Measurements from ENCODE around the gene RNF32. TPM values are rescaled to one million over a fixed set of nuclear protein-coding genes. Genes with fewer than 3 reads are reported as not detected.

RNF32 gene
- polyA plus RNA-seq, 3 donors: 0.03 to 0.13 TPM; not detected in 1

DNA sequence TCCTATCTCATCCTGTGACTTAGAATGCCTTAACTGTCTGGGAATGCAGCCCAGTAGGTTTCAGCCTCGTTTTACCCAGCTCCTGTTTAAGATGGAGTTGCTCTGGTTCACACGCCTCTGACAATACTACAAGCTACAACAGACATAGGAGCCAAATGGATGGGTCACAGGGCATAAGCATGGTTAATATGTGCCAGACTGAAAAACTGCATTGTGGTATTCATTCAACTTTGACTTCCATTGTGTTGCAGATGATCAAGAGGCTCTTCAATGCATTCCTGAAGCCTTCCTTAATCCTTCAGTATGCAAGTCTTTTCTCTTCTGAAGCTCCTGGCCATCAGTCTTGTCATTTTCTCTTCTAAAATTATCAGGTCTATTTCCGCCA, 20.3 kb upstream of the RNF32 start:
- H3K4me1 Mint-ChIP-seq: peaks cover 2% of the 10 kb centered on the region
- H3K4me3 Mint-ChIP-seq: peak overlapping the region in 1 of 2 donors; percentile 17
- no peaks in the 10 kb centered on the region for H3K79me2 ChIP-seq (ENCODE audit: insufficient read depth, low read length)
- peaks cover 0 to 11% of the 10 kb centered on the region in 2 donors for H3K9me3 ChIP-seq (replicated peaks in 1 of 2; ENCODE audit: control insufficient read depth in 1 of 2, insufficient read depth in 1 of 2, low read length in 2 of 2)
- peaks cover 0 to 22% (median 6%) of the 10 kb centered on the region in 7 donors for H3K9me3 Mint-ChIP-seq
- H3K9ac ChIP-seq (ENCODE audit: insufficient read depth, low read length, poor library complexity, severe bottlenecking): no peak overlapping the region
- H3K4me2 ChIP-seq (replicated peaks; ENCODE audit: extremely low read depth, low read length, poor library complexity, severe bottlenecking): no peak overlapping the region
- no peaks in the 10 kb centered on the region for H3K4me1 ChIP-seq (ENCODE audit: control insufficient read depth in 1 of 2, insufficient read depth in 2 of 2, low read length in 2 of 2)
- H2AFZ ChIP-seq (ENCODE audit: insufficient read depth, low read depth, low read length, poor library complexity, severe bottlenecking): no peak overlapping the region
- no peak overlapping the region for H3K27ac Mint-ChIP-seq
- 100% methylated on average over 1 of the region's 3 CpGs for whole genome bisulfite sequencing (ENCODE audit: insufficient coverage)
- H3K27ac ChIP-seq (ENCODE audit: low read depth in 1 of 2, low read length in 2 of 2): no peak overlapping the region
- no peaks in the 10 kb centered on the region for H4K20me1 ChIP-seq (ENCODE audit: insufficient read depth, low read length)
- TF ChIP-seq, protein P1, sequence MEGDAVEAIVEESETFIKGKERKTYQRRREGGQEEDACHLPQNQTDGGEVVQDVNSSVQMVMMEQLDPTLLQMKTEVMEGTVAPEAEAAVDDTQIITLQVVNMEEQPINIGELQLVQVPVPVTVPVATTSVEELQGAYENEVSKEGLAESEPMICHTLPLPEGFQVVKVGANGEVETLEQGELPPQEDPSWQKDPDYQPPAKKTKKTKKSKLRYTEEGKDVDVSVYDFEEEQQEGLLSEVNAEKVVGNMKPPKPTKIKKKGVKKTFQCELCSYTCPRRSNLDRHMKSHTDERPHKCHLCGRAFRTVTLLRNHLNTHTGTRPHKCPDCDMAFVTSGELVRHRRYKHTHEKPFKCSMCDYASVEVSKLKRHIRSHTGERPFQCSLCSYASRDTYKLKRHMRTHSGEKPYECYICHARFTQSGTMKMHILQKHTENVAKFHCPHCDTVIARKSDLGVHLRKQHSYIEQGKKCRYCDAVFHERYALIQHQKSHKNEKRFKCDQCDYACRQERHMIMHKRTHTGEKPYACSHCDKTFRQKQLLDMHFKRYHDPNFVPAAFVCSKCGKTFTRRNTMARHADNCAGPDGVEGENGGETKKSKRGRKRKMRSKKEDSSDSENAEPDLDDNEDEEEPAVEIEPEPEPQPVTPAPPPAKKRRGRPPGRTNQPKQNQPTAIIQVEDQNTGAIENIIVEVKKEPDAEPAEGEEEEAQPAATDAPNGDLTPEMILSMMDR (IDR thresholded peaks at IDR 0.05): no peak
- no peaks in the 10 kb centered on the region for H3K36me3 Mint-ChIP-seq
- intact Hi-C loops (cut with micrococcal nuclease): no loop called here
- peaks cover 13 to 37% of the 10 kb centered on the region in 2 donors for H3K27me3 ChIP-seq (ENCODE audit: control insufficient read depth in 2 of 2, insufficient read depth in 2 of 2, low read length in 2 of 2)
- H3K36me3 ChIP-seq (replicated peaks in 1 of 2; ENCODE audit: control insufficient read depth in 1 of 2, insufficient read depth in 2 of 2, low read length in 2 of 2): no peaks in the 10 kb centered on the region
- peaks cover 34 to 54% (median 39%) of the 10 kb centered on the region in 3 donors for H3K27me3 Mint-ChIP-seq (ENCODE audit: low read depth in 3 of 3)
- H3K4me3 ChIP-seq (replicated peaks in 1 of 3; ENCODE audit: low read depth in 2 of 3, low read length in 3 of 3): no peak overlapping the region
- DNase-seq: no peak

DNA sequence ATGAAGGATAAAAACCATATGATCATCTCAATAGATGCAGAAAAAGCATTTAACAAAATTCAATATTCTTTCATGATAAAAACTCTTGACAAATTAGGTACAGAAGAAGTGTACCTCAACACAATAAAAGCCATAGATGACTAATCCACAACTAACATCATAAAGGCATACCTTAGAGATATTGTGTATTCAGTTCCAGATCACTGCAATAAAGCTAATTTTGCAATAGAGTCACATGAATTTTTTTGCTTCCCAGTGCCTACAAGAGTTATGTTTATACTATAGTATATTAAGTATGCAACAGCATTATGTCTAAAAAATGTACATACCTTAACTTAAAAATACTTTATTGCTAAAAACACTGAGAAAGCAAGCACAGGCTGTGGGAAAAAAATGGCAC, 18.9 kb upstream of the RNF32 start:
- no peak overlapping the region for H3K27ac ChIP-seq (ENCODE audit: low read depth in 1 of 2, low read length in 2 of 2)
- no peak overlapping the region for H3K4me3 ChIP-seq (replicated peaks in 1 of 3; ENCODE audit: low read depth in 2 of 3, low read length in 3 of 3)
- no peak overlapping the region for H2AFZ ChIP-seq (ENCODE audit: insufficient read depth, low read depth, low read length, poor library complexity, severe bottlenecking)
- Mint-ChIP-seq H3K36me3 (no peaks in the 10 kb centered on the region), H3K27me3 (ENCODE audit: low read depth in 3 of 3) (peaks cover 24 to 41% (median 28%) of the 10 kb centered on the region in 3 donors), H3K4me3 (no peak overlapping the region), H3K27ac (no peak overlapping the region), H3K9me3 (peaks cover 0 to 20% (median 6%) of the 10 kb centered on the region in 7 donors), H3K4me1 (peaks cover 2% of the 10 kb centered on the region)
- TF ChIP-seq, protein P1 (IDR thresholded peaks at IDR 0.05): no peak
- H3K27me3 ChIP-seq (ENCODE audit: control insufficient read depth in 2 of 2, insufficient read depth in 2 of 2, low read length in 2 of 2): peaks cover 8 to 24% of the 10 kb centered on the region in 2 donors
- DNase-seq: no peak
- H3K9ac ChIP-seq (ENCODE audit: insufficient read depth, low read length, poor library complexity, severe bottlenecking): no peak overlapping the region
- H3K4me1 ChIP-seq (ENCODE audit: control insufficient read depth in 1 of 2, insufficient read depth in 2 of 2, low read length in 2 of 2): no peaks in the 10 kb centered on the region
- no peaks in the 10 kb centered on the region for H4K20me1 ChIP-seq (ENCODE audit: insufficient read depth, low read length)
- no peaks in the 10 kb centered on the region for H3K36me3 ChIP-seq (replicated peaks in 1 of 2; ENCODE audit: control insufficient read depth in 1 of 2, insufficient read depth in 2 of 2, low read length in 2 of 2)
- intact Hi-C loops (cut with micrococcal nuclease): no loop called here
- no peaks in the 10 kb centered on the region for H3K79me2 ChIP-seq (ENCODE audit: insufficient read depth, low read length)
- H3K9me3 ChIP-seq (replicated peaks in 1 of 2; ENCODE audit: control insufficient read depth in 1 of 2, insufficient read depth in 1 of 2, low read length in 2 of 2): peaks cover 0 to 8% of the 10 kb centered on the region in 2 donors
- H3K4me2 ChIP-seq (replicated peaks; ENCODE audit: extremely low read depth, low read length, poor library complexity, severe bottlenecking): no peak overlapping the region
